ENCODE results near the gene NRXN2. TPM values are rescaled to one million over a fixed set of nuclear protein-coding genes. Genes with fewer than 3 reads are reported as not detected.
A peak's percentile ranks its signal among the peaks of the same experiment; 100 is the strongest.

Gene NRXN2
- total and polyA plus RNA-seq, 2 of the 13 experiments (the other 11 are each of a cell fraction or from before 2014, with no cell fraction given): not detected

DNA sequence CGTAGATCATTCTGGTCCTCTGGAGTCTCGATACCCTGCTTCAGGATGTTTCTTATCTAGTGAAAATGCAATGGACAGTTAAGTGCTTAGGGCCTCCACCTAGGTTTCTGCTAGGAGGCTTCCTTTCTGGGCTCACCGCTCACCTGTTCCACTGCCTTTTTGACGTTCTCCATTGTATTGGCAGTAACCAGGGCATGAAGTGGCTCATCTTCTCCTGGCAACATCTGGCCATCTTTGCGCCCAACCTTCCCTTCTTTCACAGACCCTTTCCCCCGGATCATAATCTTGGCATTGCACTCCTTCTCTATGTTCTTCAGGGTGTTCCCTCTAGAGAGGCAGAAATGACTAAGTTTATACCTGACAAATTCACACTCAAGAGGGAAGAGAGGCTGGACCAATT lies 46.3 kb upstream of the NRXN2 start (continued):
- TF ChIP-seq ZNF749 (CRISPR knock-in tag; IDR thresholded peaks at IDR 0.05; ENCODE audit: borderline replicate concordance) (no peak), FOXC1 (CRISPR knock-in tag; IDR thresholded peaks at IDR 0.05; ENCODE audit: borderline replicate concordance) (no peak), ZNF607 (CRISPR knock-in tag; IDR thresholded peaks at IDR 0.05; ENCODE audit: borderline replicate concordance) (no peak), BRCA1 (CRISPR knock-in tag; IDR thresholded peaks at IDR 0.05) (no peak)

- Histone ChIP-seq H3K4me3 (replicated peaks in 1 of 3; ENCODE audit: insufficient read depth in 1 of 3, low read depth in 2 of 3, low read length in 3 of 3) (no peak overlapping the region), H2AFZ (ENCODE audit: low read length) (no peak overlapping the region), H3K4me1 (ENCODE audit: insufficient read depth, low read length) (peaks cover 10% of the 10 kb centered on the region; the same call in 1 of the 2 replicates), H3K36me3 (replicated peaks in 1 of 2; ENCODE audit: control insufficient read depth in 1 of 2, insufficient read depth in 2 of 2, low read length in 2 of 2) (peaks cover 65 to 92% of the 10 kb centered on the region in 2 experiments), H3K4me2 (ENCODE audit: low read depth, low read length) (no peak overlapping the region), H3K27ac (ENCODE audit: extremely low read length, insufficient read depth, low read length) (no peak overlapping the region), H3K9ac (ENCODE audit: insufficient read depth, low read depth, low read length) (no peak overlapping the region), H3K79me2 (ENCODE audit: insufficient read depth, low read length) (peaks cover 21% of the 10 kb centered on the region), H3K9me3 (ENCODE audit: low read length) (no peaks in the 10 kb centered on the region), H3K27me3 (ENCODE audit: control insufficient read depth in 1 of 2, insufficient read depth in 2 of 2, low read length in 2 of 2) (no peaks in the 10 kb centered on the region), H4K20me1 (ENCODE audit: insufficient read depth, low read length) (peaks cover 89% of the 10 kb centered on the region)
- CTCF ChIA-PET (ENCODE audit: low intra/inter-chr PET ratio, low total read pairs): no interaction called here
- FAIRE-seq (no peak), DNase-seq (ENCODE audit: low spot score) (no peak), ATAC-seq (no peak)
- 0 out of 2 replicates have a peak, but pooled peaks have one; percentile 3 for TF ChIP-seq POLR2AphosphoS2 (IDR thresholded peaks at IDR 0.05; ENCODE audit: low read depth, low read length)
- TF ChIP-seq SIX4 (CRISPR knock-in tag; IDR thresholded peaks at IDR 0.05): no peak
- WGBS (ENCODE audit: low lambda C conversion rate): 98% methylated on average over 6 of the region's 6 CpGs
- no TSS peak for BruUV-seq (replicated peaks)
- POLR2A ChIA-PET: no interaction called here
- in situ Hi-C loops (cut with HindIII; ENCODE audit: extremely low pct_ligation_motif_present, low pct_unique_long_range_greater_than_20kb): no loop called here
- intact Hi-C loops (cut with micrococcal nuclease; ENCODE audit: unreplicated experiment): no loop called here
Observed at GRCh38 chr11:64768300-64768694, 45.3 kb upstream of the NRXN2 start.
